K562 (cell line): ENCODE measurements around the gene PTPN9. TPM values are rescaled to one million over a fixed set of nuclear protein-coding genes. Genes with fewer than 3 reads are reported as not detected.

Experiments
- ASH1L ChIP-seq: fragments of 450-650 bp; IDR thresholded peaks from 2 replicates; pipeline ENCODE4 v1.6.1; 2018; ENCODE audit warnings: borderline replicate concordance, mild to moderate bottlenecking, low read depth; ENCODE audit not compliant: partially characterized antibody
- CEBPG ChIP-seq, 3 experiments: fragments of 200-800 bp in 1 of 3; sonication (Bioruptor generic) in 1 of 3; sonication (generic) in 1 of 3; formaldehyde crosslinking in 1 of 3; IDR thresholded peaks in 2 of 3; conservative IDR thresholded peaks in 1 of 3; 2 replicates each; pipeline versions ENCODE4 v1.6.1 to v1.8.0; 2016 to 2022; ENCODE audit warnings: missing compliant biosample characterization in 2 of 3, missing genetic modification characterization in 2 of 3, mild to moderate bottlenecking in 1 of 3, missing genetic modification reagents in 1 of 3
- DACH1 ChIP-seq: fragments of 450-650 bp; IDR thresholded peaks from 2 replicates; pipeline ENCODE4 v1.6.1; 2018; ENCODE audit not compliant: partially characterized antibody
- EGR1 ChIP-seq: fragments of 450-650 bp; conservative IDR thresholded peaks from 2 replicates; pipeline ENCODE4 v1.6.1; 2017; ENCODE audit warnings: mild to moderate bottlenecking
- FIP1L1 ChIP-seq: fragments of 200-400 bp; formaldehyde crosslinking; IDR thresholded peaks from 2 replicates; pipeline ENCODE4 v1.6.1; 2018; ENCODE audit warnings: mild to moderate bottlenecking, low read depth, low read length; ENCODE audit not compliant: poor library complexity, severe bottlenecking
- PHTF2 ChIP-seq: fragments of 250-450 bp; sonication (Bioruptor Pico); IDR thresholded peaks from 2 replicates; pipeline ENCODE4 v1.5.0; 2021; ENCODE audit warnings: mild to moderate bottlenecking
- PML ChIP-seq: IDR thresholded peaks from 2 replicates; pipeline ENCODE4 v1.6.1; 2012; ENCODE audit warnings: low read length, inconsistent platforms
- PPARD ChIP-seq: fragments of 250-450 bp; sonication (Bioruptor Pico); IDR thresholded peaks from 2 replicates; pipeline ENCODE4 v1.8.0; 2022; ENCODE audit warnings: inconsistent platforms, mild to moderate bottlenecking, moderate library complexity
- RBM34 ChIP-seq: fragments of 200-400 bp; formaldehyde crosslinking; IDR thresholded peaks from 2 replicates; pipeline ENCODE4 v1.6.1; 2018; ENCODE audit warnings: low read length, borderline replicate concordance; ENCODE audit not compliant: insufficient read depth
- ZNF282 ChIP-seq: sonication (generic); formaldehyde crosslinking; IDR thresholded peaks from 2 replicates; pipeline ENCODE4 v1.8.1; 2023; ENCODE audit warnings: missing genetic modification reagents
- ZNF830 ChIP-seq: fragments of 250-450 bp; sonication (Bioruptor Pico); IDR thresholded peaks from 2 replicates; pipeline ENCODE4 v1.5.0; 2021; ENCODE audit warnings: mild to moderate bottlenecking
- polyA plus RNA-seq, 8 experiments: library from polyadenylated mRNA; depleted of rRNA in 4 of 8; stranded (reverse) in 5 of 8; unstranded in 3 of 8; fragments of >200 nt; fragmentation: Nextera tagmentation in 2 of 8; fragmentation: Illumina TruSeq in 1 of 8; extraction: Ambion mirVana in 2 of 8; extraction: Trizol in 1 of 8; gene quantifications; 2 replicates each; pipeline versions ENCODE4 v1.2.1 to v1.2.3, GENCODE V29; 2011 to 2014; ENCODE audit warnings: inconsistent platforms in 1 of 8, missing spikeins in 1 of 8
- total RNA-seq, 7 experiments: library from RNA; depleted of rRNA in 6 of 7; stranded (reverse); fragments of >200 nt in 6 of 7; fragmentation: Illumina TruSeq in 2 of 7; extraction: Trizol in 2 of 7; gene quantifications; 2 replicates each; pipeline versions ENCODE4 v1.2.1 to v1.2.3, GENCODE V29; 2011 to 2021; ENCODE audit warnings: low replicate concordance in 1 of 7
- TF ChIP-seq, protein P1 (sequence below): sonication (generic); formaldehyde crosslinking; IDR thresholded peaks from 2 replicates; pipeline ENCODE4 v1.8.0; 2023; ENCODE audit warnings: missing genetic modification reagents, mild to moderate bottlenecking, borderline replicate concordance
- TF ChIP-seq, protein P2 (sequence below): sonication (generic); formaldehyde crosslinking; IDR thresholded peaks from 2 replicates; pipeline ENCODE4 v1.9.0; 2022; ENCODE audit warnings: mild to moderate bottlenecking, missing genetic modification reagents
- TF ChIP-seq, protein P3 (sequence below), 2 experiments: fragments of 450-650 bp; conservative IDR thresholded peaks; 2 replicates each; pipeline ENCODE4 v1.6.1; 2017; ENCODE audit warnings: mild to moderate bottlenecking in 2 of 2, moderate library complexity in 2 of 2
- TF ChIP-seq, protein P4 (sequence below): fragments of 250-450 bp; sonication (Bioruptor Pico); IDR thresholded peaks from 2 replicates; pipeline ENCODE4 v1.4.0; 2020; ENCODE audit warnings: mild to moderate bottlenecking
- TF ChIP-seq, protein P5 (sequence below): IDR thresholded peaks from 2 replicates; pipeline ENCODE4 v1.6.1; 2011; ENCODE audit not compliant: insufficient read length; ENCODE audit errors: extremely low read depth

Gene PTPN9
- total and polyA plus RNA-seq, 9 of the 15 experiments (the other 6 are each of a cell fraction or from before 2014, with no cell fraction given) = 5.0 to 24.0 (median 14.2) TPM

DNA sequence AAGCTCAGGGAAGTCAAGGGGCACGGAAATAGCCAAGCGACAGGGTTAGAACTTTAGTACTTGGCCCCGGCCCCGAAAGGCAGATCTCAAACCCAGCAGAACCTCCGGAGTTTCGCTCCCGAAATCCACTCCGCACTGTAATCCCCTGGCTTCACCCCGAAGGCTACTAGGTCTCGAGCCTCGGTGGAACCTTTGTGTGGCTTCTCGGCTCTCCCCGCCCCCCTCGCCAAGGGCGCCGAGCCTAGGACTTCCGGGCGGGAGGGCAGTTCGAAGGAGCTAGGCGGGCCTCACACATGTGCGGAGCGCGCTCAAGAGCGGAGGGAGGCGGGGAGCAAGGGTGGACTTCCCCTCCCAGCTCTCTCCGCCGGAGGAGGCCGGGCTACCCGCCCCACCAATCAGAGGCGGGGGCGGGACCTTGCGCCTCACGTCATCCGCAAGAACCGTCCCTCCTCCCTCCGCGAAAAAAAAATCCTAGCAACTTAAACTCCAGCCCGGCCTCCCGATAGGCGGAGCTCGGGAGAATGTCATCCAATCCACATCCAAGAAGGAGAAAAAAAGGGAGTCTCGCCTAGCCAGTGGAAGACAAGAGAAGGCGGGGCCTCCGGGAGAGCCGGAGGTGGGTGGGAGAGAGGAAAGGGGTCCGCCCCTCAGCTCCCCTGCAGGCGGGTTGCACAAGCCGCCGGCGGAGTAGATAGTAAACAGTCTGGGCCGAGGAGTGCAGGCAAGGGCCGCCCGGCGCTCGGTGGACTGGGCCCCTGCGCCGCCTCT, 125.2 kb downstream of the PTPN9 start (continued):
- TF ChIP-seq, protein P1, sequence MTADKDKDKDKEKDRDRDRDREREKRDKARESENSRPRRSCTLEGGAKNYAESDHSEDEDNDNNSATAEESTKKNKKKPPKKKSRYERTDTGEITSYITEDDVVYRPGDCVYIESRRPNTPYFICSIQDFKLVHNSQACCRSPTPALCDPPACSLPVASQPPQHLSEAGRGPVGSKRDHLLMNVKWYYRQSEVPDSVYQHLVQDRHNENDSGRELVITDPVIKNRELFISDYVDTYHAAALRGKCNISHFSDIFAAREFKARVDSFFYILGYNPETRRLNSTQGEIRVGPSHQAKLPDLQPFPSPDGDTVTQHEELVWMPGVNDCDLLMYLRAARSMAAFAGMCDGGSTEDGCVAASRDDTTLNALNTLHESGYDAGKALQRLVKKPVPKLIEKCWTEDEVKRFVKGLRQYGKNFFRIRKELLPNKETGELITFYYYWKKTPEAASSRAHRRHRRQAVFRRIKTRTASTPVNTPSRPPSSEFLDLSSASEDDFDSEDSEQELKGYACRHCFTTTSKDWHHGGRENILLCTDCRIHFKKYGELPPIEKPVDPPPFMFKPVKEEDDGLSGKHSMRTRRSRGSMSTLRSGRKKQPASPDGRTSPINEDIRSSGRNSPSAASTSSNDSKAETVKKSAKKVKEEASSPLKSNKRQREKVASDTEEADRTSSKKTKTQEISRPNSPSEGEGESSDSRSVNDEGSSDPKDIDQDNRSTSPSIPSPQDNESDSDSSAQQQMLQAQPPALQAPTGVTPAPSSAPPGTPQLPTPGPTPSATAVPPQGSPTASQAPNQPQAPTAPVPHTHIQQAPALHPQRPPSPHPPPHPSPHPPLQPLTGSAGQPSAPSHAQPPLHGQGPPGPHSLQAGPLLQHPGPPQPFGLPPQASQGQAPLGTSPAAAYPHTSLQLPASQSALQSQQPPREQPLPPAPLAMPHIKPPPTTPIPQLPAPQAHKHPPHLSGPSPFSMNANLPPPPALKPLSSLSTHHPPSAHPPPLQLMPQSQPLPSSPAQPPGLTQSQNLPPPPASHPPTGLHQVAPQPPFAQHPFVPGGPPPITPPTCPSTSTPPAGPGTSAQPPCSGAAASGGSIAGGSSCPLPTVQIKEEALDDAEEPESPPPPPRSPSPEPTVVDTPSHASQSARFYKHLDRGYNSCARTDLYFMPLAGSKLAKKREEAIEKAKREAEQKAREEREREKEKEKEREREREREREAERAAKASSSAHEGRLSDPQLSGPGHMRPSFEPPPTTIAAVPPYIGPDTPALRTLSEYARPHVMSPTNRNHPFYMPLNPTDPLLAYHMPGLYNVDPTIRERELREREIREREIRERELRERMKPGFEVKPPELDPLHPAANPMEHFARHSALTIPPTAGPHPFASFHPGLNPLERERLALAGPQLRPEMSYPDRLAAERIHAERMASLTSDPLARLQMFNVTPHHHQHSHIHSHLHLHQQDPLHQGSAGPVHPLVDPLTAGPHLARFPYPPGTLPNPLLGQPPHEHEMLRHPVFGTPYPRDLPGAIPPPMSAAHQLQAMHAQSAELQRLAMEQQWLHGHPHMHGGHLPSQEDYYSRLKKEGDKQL (CRISPR knock-in tag) = no peak
- TF ChIP-seq CEBPG (CRISPR knock-in tag; IDR thresholded peaks at IDR 0.05) = peak; percentile 66; the same call in 1 of the 2 replicates
- peak; percentile 72 to 81 for TF ChIP-seq CEBPG (tag; conservative IDR thresholded peaks at IDR 0.05 in 1 of 2, IDR thresholded peaks at IDR 0.05 in 1 of 2)
- TF ChIP-seq PML = 0 out of 2 replicates have a peak, but pooled peaks have one; percentile 25
- TF ChIP-seq ASH1L = peak; percentile 77
- TF ChIP-seq PPARD (CRISPR knock-in tag) = no peak
- TF ChIP-seq ZNF830 (CRISPR knock-in tag) = 0 out of 2 replicates have a peak, but pooled peaks have one; percentile 41
- TF ChIP-seq PHTF2 (CRISPR knock-in tag) = no peak
- TF ChIP-seq ZNF282 (CRISPR knock-in tag) = no peak; the same call in 1 of the 2 replicates
- TF ChIP-seq, protein P2, sequence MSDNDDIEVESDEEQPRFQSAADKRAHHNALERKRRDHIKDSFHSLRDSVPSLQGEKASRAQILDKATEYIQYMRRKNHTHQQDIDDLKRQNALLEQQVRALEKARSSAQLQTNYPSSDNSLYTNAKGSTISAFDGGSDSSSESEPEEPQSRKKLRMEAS (CRISPR knock-in tag) = peak; percentile 96
- TF ChIP-seq DACH1 = no peak
- TF ChIP-seq FIP1L1 = no peak
- TF ChIP-seq, protein P3, sequence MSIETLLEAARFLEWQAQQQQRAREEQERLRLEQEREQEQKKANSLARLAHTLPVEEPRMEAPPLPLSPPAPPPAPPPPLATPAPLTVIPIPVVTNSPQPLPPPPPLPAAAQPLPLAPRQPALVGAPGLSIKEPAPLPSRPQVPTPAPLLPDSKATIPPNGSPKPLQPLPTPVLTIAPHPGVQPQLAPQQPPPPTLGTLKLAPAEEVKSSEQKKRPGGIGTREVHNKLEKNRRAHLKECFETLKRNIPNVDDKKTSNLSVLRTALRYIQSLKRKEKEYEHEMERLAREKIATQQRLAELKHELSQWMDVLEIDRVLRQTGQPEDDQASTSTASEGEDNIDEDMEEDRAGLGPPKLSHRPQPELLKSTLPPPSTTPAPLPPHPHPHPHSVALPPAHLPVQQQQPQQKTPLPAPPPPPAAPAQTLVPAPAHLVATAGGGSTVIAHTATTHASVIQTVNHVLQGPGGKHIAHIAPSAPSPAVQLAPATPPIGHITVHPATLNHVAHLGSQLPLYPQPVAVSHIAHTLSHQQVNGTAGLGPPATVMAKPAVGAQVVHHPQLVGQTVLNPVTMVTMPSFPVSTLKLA (conservative IDR thresholded peaks at IDR 0.05) = peak; percentile 90 to 94
- TF ChIP-seq, protein P4, sequence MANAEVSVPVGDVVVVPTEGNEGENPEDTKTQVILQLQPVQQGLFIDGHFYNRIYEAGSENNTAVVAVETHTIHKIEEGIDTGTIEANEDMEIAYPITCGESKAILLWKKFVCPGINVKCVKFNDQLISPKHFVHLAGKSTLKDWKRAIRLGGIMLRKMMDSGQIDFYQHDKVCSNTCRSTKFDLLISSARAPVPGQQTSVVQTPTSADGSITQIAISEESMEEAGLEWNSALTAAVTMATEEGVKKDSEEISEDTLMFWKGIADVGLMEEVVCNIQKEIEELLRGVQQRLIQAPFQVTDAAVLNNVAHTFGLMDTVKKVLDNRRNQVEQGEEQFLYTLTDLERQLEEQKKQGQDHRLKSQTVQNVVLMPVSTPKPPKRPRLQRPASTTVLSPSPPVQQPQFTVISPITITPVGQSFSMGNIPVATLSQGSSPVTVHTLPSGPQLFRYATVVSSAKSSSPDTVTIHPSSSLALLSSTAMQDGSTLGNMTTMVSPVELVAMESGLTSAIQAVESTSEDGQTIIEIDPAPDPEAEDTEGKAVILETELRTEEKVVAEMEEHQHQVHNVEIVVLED (CRISPR knock-in tag) = peak; percentile 46
- TF ChIP-seq EGR1 = peak; percentile 46
- no peak for TF ChIP-seq RBM34
- TF ChIP-seq, protein P5, sequence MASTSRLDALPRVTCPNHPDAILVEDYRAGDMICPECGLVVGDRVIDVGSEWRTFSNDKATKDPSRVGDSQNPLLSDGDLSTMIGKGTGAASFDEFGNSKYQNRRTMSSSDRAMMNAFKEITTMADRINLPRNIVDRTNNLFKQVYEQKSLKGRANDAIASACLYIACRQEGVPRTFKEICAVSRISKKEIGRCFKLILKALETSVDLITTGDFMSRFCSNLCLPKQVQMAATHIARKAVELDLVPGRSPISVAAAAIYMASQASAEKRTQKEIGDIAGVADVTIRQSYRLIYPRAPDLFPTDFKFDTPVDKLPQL = no peak
